Body of pancreas (tissue), 4 donors: ENCODE data around the gene GTF2A2. TPM values are rescaled to one million over a fixed set of nuclear protein-coding genes. Genes with fewer than 3 reads are reported as not detected.

ENCODE experiments used
- ATAC-seq: fragments of 150-250 bp; one replicate; pipeline ENCODE4 v1.9.1; 2016
- DNase-seq, 4 donors: peaks; one replicate each; pipeline ENCODE4 v3.0.0-alpha.2; 2019
- H3K27ac ChIP-seq, 4 donors: fragments of 200-600 bp; sonication (generic); 1 replicate in 3 of 4; 2 replicates in 1 of 4; pipeline versions ENCODE4 v1.5.1 to v1.6.1; 2016 to 2019; ENCODE audit warnings: mild to moderate bottlenecking in 1 of 4, mixed read lengths in 1 of 4, moderate library complexity in 1 of 4
- H3K27me3 ChIP-seq, 2 donors: fragments of 200-600 bp; sonication (generic); one replicate each; pipeline ENCODE4 v1.6.0; 2016; ENCODE audit warnings: mild to moderate bottlenecking in 1 of 2
- H3K36me3 ChIP-seq, 2 donors: fragments of 200-600 bp; sonication (generic); replicated peaks in 1 of 2; 2 replicates each; pipeline ENCODE4 v1.5.1; 2016; ENCODE audit warnings: low read depth in 2 of 2; ENCODE audit not compliant: insufficient read depth in 1 of 2
- H3K4me1 ChIP-seq: fragments of 200-600 bp; sonication (generic); one replicate; pipeline ENCODE4 v1.6.0; 2016
- H3K4me3 ChIP-seq, 2 donors: fragments of 200-600 bp; sonication (generic); 1 replicate in 1 of 2; 2 replicates in 1 of 2; pipeline ENCODE4 v1.5.1; 2016 to 2019
- H3K9me3 ChIP-seq, 3 donors: fragments of 200-600 bp; sonication (generic); 1 replicate in 2 of 3; 2 replicates in 1 of 3; pipeline ENCODE4 v1.5.1; 2016
- CTCF ChIP-seq, 7 experiments: fragments of 450-650 bp in 4 of 7; fragments of 200-600 bp in 3 of 7; sonication (generic) in 3 of 7; IDR thresholded peaks; one replicate each; pipeline ENCODE4 v1.5.1; 2016 to 2019; ENCODE audit warnings: antibody characterized with exemption in 7 of 7
- POLR2A ChIP-seq, 3 donors: fragments of 450-650 bp; IDR thresholded peaks; one replicate each; pipeline ENCODE4 v1.6.1; 2016; ENCODE audit warnings: antibody characterized with exemption in 3 of 3, mild to moderate bottlenecking in 2 of 3
- WGBS, 2 donors: methylation state at CpG; one replicate each; pipeline ENCODE4 v1.1.5; 2017; 5-methylcytosine and 5-hydroxymethylcytosine counted together
- intact Hi-C: fragments of 100-400 bp; cut with DNase I; formaldehyde crosslinking; loops from one replicate; pipeline ENCODE4 v1.15.1; 2023
- total RNA-seq, 2 donors: library from RNA; depleted of rRNA; stranded (reverse); fragments of >200 nt; gene quantifications; one replicate each; pipeline ENCODE4 v1.1.0, GENCODE V29; 2016

The GTF2A2 gene
- total RNA-seq, 2 donors from 2014 or later = 9.1 to 10.2 TPM

DNA sequence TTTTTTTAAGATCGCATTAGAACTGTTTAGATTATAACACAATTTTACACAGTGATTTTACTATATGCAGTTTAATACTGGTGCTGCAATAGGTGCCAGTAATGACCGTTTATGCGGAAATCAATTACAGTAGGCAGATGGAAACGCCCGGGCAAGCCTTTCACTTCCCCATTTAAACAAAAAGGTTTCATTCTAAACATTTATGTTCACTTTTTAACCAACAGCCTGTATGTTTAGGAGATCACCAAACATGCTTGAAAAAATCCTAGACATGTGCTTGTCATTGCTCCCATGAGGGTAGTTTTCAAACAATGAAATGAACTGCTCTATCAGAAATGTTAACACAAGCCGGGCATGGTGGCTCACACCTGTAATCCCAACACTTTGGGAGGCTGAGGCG lies 29.1 kb upstream of the GTF2A2 start:
- intact Hi-C loops = no loop called here
- peak overlapping the region in 2 of 4 donors; percentile 34 to 53 for H3K27ac ChIP-seq
- no peak overlapping the region for H3K4me3 ChIP-seq
- 66 to 78% methylated on average over 7 of the region's 7 CpGs for WGBS, 2 donors
- no peak for TF ChIP-seq POLR2A (IDR thresholded peaks at IDR 0.05)
- TF ChIP-seq CTCF (IDR thresholded peaks at IDR 0.05) = peak in 1 of 7 experiments; percentile 4
- no peaks in the 10 kb centered on the region for H3K9me3 ChIP-seq
- peaks cover 0 to 4% of the 10 kb centered on the region in 2 donors for H3K36me3 ChIP-seq
- H3K27me3 ChIP-seq = no peaks in the 10 kb centered on the region
- DNase-seq = peak in 1 of 4 donors; percentile 29
- peaks cover 43% of the 10 kb centered on the region for H3K4me1 ChIP-seq
- no peak for ATAC-seq

- TF ChIP-seq CTCF (IDR thresholded peaks at IDR 0.05) (no peak), POLR2A (IDR thresholded peaks at IDR 0.05) (no peak)
- H3K27me3 ChIP-seq = no peaks in the 10 kb centered on the region
- H3K4me1 ChIP-seq = peaks cover 43% of the 10 kb centered on the region
- peaks cover 0 to 8% of the 10 kb centered on the region in 2 donors for H3K36me3 ChIP-seq
- WGBS, 2 donors = 0% methylated on average over 1 of the region's 1 CpG
- no peak overlapping the region for H3K4me3 ChIP-seq
- no peak for ATAC-seq
- intact Hi-C loops = no loop called here
- no peaks in the 10 kb centered on the region for H3K9me3 ChIP-seq
- H3K27ac ChIP-seq = peak overlapping the region in 2 of 4 donors; percentile 34 to 53
- DNase-seq = no peak
Observed at GRCh38 chr15:59685737-59686297, 28.5 kb upstream of the GTF2A2 start.

- 80 to 85% methylated on average over 4 of the region's 5 CpGs for WGBS, 2 donors
- Histone ChIP-seq H3K36me3 (peaks cover 0 to 48% of the 10 kb centered on the region in 2 donors), H3K4me1 (peaks cover 17% of the 10 kb centered on the region), H3K27ac (no peak overlapping the region), H3K27me3 (no peaks in the 10 kb centered on the region), H3K9me3 (no peaks in the 10 kb centered on the region), H3K4me3 (no peak overlapping the region)
- ATAC-seq (no peak), DNase-seq (no peak)
- TF ChIP-seq POLR2A (IDR thresholded peaks at IDR 0.05) (no peak), CTCF (IDR thresholded peaks at IDR 0.05) (no peak)
- intact Hi-C loops = no loop called here
Observed at GRCh38 chr15:59680870-59681269, 23.6 kb upstream of the GTF2A2 start.

- H3K27ac ChIP-seq = no peak overlapping the region
- 90 to 94% methylated on average over 6 of the region's 6 CpGs for WGBS, 2 donors
- no peaks in the 10 kb centered on the region for H3K9me3 ChIP-seq
- intact Hi-C loops = no loop called here
- peaks cover 11% of the 10 kb centered on the region for H3K4me1 ChIP-seq
- TF ChIP-seq POLR2A (IDR thresholded peaks at IDR 0.05) (no peak), CTCF (IDR thresholded peaks at IDR 0.05) (no peak)
- no peak overlapping the region for H3K4me3 ChIP-seq
- peaks cover 0 to 53% of the 10 kb centered on the region in 2 donors for H3K36me3 ChIP-seq
- H3K27me3 ChIP-seq = no peaks in the 10 kb centered on the region
- DNase-seq = no peak
- no peak for ATAC-seq
Observed at GRCh38 chr15:59680346-59680745, 23.0 kb upstream of the GTF2A2 start.

GRCh38 chr15:59678620-59679019 lies 21.3 kb upstream of the GTF2A2 start:
- Histone ChIP-seq H3K27ac (no peak overlapping the region), H3K4me1 (peaks cover 2% of the 10 kb centered on the region), H3K36me3 (peaks cover 0 to 57% of the 10 kb centered on the region in 2 donors), H3K9me3 (no peaks in the 10 kb centered on the region), H3K27me3 (no peaks in the 10 kb centered on the region), H3K4me3 (no peak overlapping the region)
- no peak for TF ChIP-seq POLR2A (IDR thresholded peaks at IDR 0.05)
- TF ChIP-seq CTCF (IDR thresholded peaks at IDR 0.05) = no peak
- intact Hi-C loops = no loop called here
- DNase-seq = no peak
- ATAC-seq = no peak
- WGBS, 2 donors = 67 to 69% methylated on average over 1 of the region's 1 CpG
